NT2/D1 (cell line): ENCODE data around the gene DBT.
"Not testable (repeated sequence)": the region's sequence is repeated elsewhere in the genome, so short reads cannot be mapped to it uniquely, and the experiment has no call there.

Experiments
- DNase-seq: peaks from one replicate; pipeline ENCODE4 v3.0.0-alpha.2; 2011; ENCODE audit warnings: low read depth, low spot score
- H3K27me3 ChIP-seq: 2 replicates; pipeline ENCODE4 v1.6.0; 2011; ENCODE audit warnings: mild to moderate bottlenecking; ENCODE audit not compliant: insufficient read length, insufficient read depth
- H3K36me3 ChIP-seq: 2 replicates; pipeline ENCODE4 v1.6.1; 2011; ENCODE audit warnings: mild to moderate bottlenecking, low read length, mixed read lengths; ENCODE audit not compliant: insufficient read depth, insufficient read length
- H3K4me1 ChIP-seq: 2 replicates; pipeline ENCODE4 v1.5.1; 2011; ENCODE audit not compliant: insufficient read depth, insufficient read length
- H3K4me3 ChIP-seq: 2 replicates; pipeline ENCODE4 v1.5.1; 2011; ENCODE audit warnings: low read depth; ENCODE audit not compliant: insufficient read length
- H3K9ac ChIP-seq: 2 replicates; pipeline ENCODE4 v1.6.0; 2011; ENCODE audit warnings: low read depth; ENCODE audit not compliant: insufficient read length
- H3K9me3 ChIP-seq: 2 replicates; pipeline ENCODE4 v1.5.1; 2011; ENCODE audit warnings: mild to moderate bottlenecking, low read length; ENCODE audit not compliant: insufficient read depth
- SUZ12 ChIP-seq: IDR thresholded peaks from 2 replicates; pipeline ENCODE4 v1.6.1; 2011; ENCODE audit not compliant: insufficient read length, insufficient read depth; ENCODE audit errors: extremely low read depth
- YY1 ChIP-seq: IDR thresholded peaks from 2 replicates; pipeline ENCODE4 v1.6.1; 2011; ENCODE audit not compliant: insufficient read length, insufficient read depth
- ZNF274 ChIP-seq: IDR thresholded peaks from 2 replicates; pipeline ENCODE4 v1.6.1; 2011; ENCODE audit warnings: mild to moderate bottlenecking, low read depth, low read length

Gene DBT

GRCh38 chr1:100217834-100218233 lies 31.8 kb downstream of the DBT start:
- Histone ChIP-seq H3K9ac (no peak overlapping the region), H3K9me3 (no peaks in the 10 kb centered on the region), H3K36me3 (peaks cover 38% of the 10 kb centered on the region), H3K4me1 (no peaks in the 10 kb centered on the region), H3K4me3 (no peak overlapping the region), H3K27me3 (no peaks in the 10 kb centered on the region)
- no peak for TF ChIP-seq SUZ12
- TF ChIP-seq YY1: no peak
- no peak for DNase-seq

GRCh38 chr1:100215101-100215500 lies 34.5 kb downstream of the DBT start:
- H3K36me3 ChIP-seq: peaks cover 53% of the 10 kb centered on the region
- no peak for DNase-seq

GRCh38 chr1:100213141-100213540 lies 36.5 kb downstream of the DBT start:
- TF ChIP-seq YY1 (no peak), SUZ12 (no peak), ZNF274 (no peak)
- no peaks in the 10 kb centered on the region for H3K27me3 ChIP-seq
- peaks cover 62% of the 10 kb centered on the region for H3K36me3 ChIP-seq
- H3K4me3 ChIP-seq: no peak overlapping the region
- H3K9ac ChIP-seq: no peak overlapping the region
- no peaks in the 10 kb centered on the region for H3K9me3 ChIP-seq
- no peaks in the 10 kb centered on the region for H3K4me1 ChIP-seq
- DNase-seq: no peak

More at GRCh38 chr1:100215101-100215500, 34.5 kb downstream of the DBT start:
- Histone ChIP-seq H3K9me3 (no peaks in the 10 kb centered on the region), H3K9ac (no peak overlapping the region), H3K4me1 (no peaks in the 10 kb centered on the region), H3K27me3 (no peaks in the 10 kb centered on the region), H3K4me3 (no peak overlapping the region)
- TF ChIP-seq YY1: no peak
- no peak for TF ChIP-seq ZNF274
- TF ChIP-seq SUZ12: no peak

- H3K9me3 ChIP-seq: peaks cover 9% of the 10 kb centered on the region; the same call in 1 of the 2 replicates
- DNase-seq: no peak
- no peak for TF ChIP-seq ZNF274
- no peak for TF ChIP-seq YY1
- TF ChIP-seq SUZ12: no peak
- H3K27me3 ChIP-seq: no peaks in the 10 kb centered on the region
- H3K4me3 ChIP-seq: no peak overlapping the region
- H3K4me1 ChIP-seq: no peaks in the 10 kb centered on the region
- H3K9ac ChIP-seq: no peak overlapping the region
- H3K36me3 ChIP-seq: peaks cover 34% of the 10 kb centered on the region
These were observed 43.3 kb downstream of the DBT start for GRCh38 chr1:100206301-100206700.

GRCh38 chr1:100205593-100205992 lies 44.0 kb downstream of the DBT start:
- H3K27me3 ChIP-seq, H3K4me3 ChIP-seq, H3K9ac ChIP-seq, DNase-seq, H3K9me3 ChIP-seq, H3K4me1 ChIP-seq: not testable (repeated sequence)
- H3K36me3 ChIP-seq: peaks cover 29% of the 10 kb centered on the region

- H3K4me1 ChIP-seq, H3K9me3 ChIP-seq, H3K4me3 ChIP-seq, DNase-seq, H3K27me3 ChIP-seq, H3K9ac ChIP-seq: not testable (repeated sequence)
- H3K36me3 ChIP-seq: peaks cover 29% of the 10 kb centered on the region
These were observed 44.5 kb downstream of the DBT start for GRCh38 chr1:100205103-100205502.

GRCh38 chr1:100202703-100203102 lies 46.9 kb downstream of the DBT start:
- not testable (repeated sequence) for H3K4me3 ChIP-seq, H3K9me3 ChIP-seq, DNase-seq, H3K27me3 ChIP-seq, H3K4me1 ChIP-seq, H3K9ac ChIP-seq
- H3K36me3 ChIP-seq: peaks cover 32% of the 10 kb centered on the region

GRCh38 chr1:100200060-100200459 lies 49.6 kb downstream of the DBT start:
- H3K9me3 ChIP-seq, H3K4me3 ChIP-seq, H3K27me3 ChIP-seq, H3K4me1 ChIP-seq: not testable (repeated sequence)
- TF ChIP-seq YY1: peak; percentile 32
- Histone ChIP-seq H3K36me3 (peaks cover 34% of the 10 kb centered on the region), H3K9ac (peak overlapping the region; percentile 42)
- peak; percentile 40 for DNase-seq

- peaks cover 38% of the 10 kb centered on the region for H3K36me3 ChIP-seq
- TF ChIP-seq YY1 (no peak), SUZ12 (no peak), ZNF274 (no peak)
These were observed 51.0 kb downstream of the DBT start for GRCh38 chr1:100198596-100198995.

More at GRCh38 chr1:100198596-100198995, 51.0 kb downstream of the DBT start:
- no peaks in the 10 kb centered on the region for H3K27me3 ChIP-seq
- H3K9ac ChIP-seq: no peak overlapping the region
- peaks cover 6% of the 10 kb centered on the region for H3K4me1 ChIP-seq
- no peaks in the 10 kb centered on the region for H3K9me3 ChIP-seq
- no peak for DNase-seq
- no peak overlapping the region for H3K4me3 ChIP-seq
